ENCODE measurements around the gene F13B.

- no peak for TF ChIP-seq TAF1 (IDR thresholded peaks at IDR 0.05; ENCODE audit: low read depth, low read length)
- no peak for TF ChIP-seq POLR2A (IDR thresholded peaks at IDR 0.05; ENCODE audit: low read depth, low read length)
- TF ChIP-seq POLR2AphosphoS5 (IDR thresholded peaks at IDR 0.05; ENCODE audit: low read depth, low read length), result no peak
- no peak for TF ChIP-seq SPI1 (IDR thresholded peaks at IDR 0.05; ENCODE audit: low read depth, low read length)
Observed at GRCh38 chr1:197100677-197101076, 33.6 kb upstream of the F13B start.

All from GM12891 (cell line).